GM12878 (cell line): ENCODE results near the gene CAPN9. TPM values are rescaled to one million over a fixed set of nuclear protein-coding genes. Genes with fewer than 3 reads are reported as not detected.

Source experiments
- ATAC-seq: fragments of 200-7000 bp; cut with Tn5 transposase; 3 replicates; pipeline ENCODE4 v1.9.1; 2020; ENCODE audit warnings: mild to moderate bottlenecking, moderate library complexity
- BruUV-seq: library from RNA; stranded (reverse); fragments of 400-500 nt; replicated peaks from 2 replicates; lab custom pipeline; 2021; lab: Mats Ljungman, UMichigan
- CTCF ChIA-PET: fragments of 300-600 bp; sonication (Branson Sonifier 250); formaldehyde crosslinking; extraction: SDS; loops from one replicate; lab custom pipeline; 2021; ENCODE audit warnings: inconsistent platforms; lab: Yijun Ruan, JAX
- POLR2A ChIA-PET: fragments of 350-600 bp; formaldehyde crosslinking; extraction: SDS; loops from one replicate; lab custom pipeline; 2021; ENCODE audit warnings: inconsistent platforms; lab: Charles Lee
- RAD21 ChIA-PET: fragments of 300-600 bp; sonication (Branson Sonifier 250); formaldehyde crosslinking; loops from one replicate; lab custom pipeline; 2023; ENCODE audit warnings: antibody characterized with exemption; ENCODE audit not compliant: unreplicated experiment; lab: Charles Lee
- SMC1A ChIA-PET: fragments of 300-600 bp; sonication (Branson Sonifier 250); formaldehyde crosslinking; loops from one replicate; lab custom pipeline; 2023; ENCODE audit not compliant: unreplicated experiment, uncharacterized antibody; lab: Charles Lee
- DNase-seq: peaks from one replicate; pipeline ENCODE4 v3.0.0-alpha.2; 2011; ENCODE audit warnings: low read depth, low spot score
- FAIRE-seq: peaks from 3 replicates; lab custom pipeline; 2011; peaks lifted over from hg19 to GRCh38; lab: Jason Lieb, UNC
- H2AFZ ChIP-seq: 2 replicates; pipeline ENCODE4 v1.6.0; 2011; ENCODE audit warnings: low read depth, low read length, control low read depth; ENCODE audit not compliant: control insufficient read depth
- H3K27ac ChIP-seq: 2 replicates; pipeline ENCODE4 v1.5.1; 2011; ENCODE audit warnings: control low read depth; ENCODE audit not compliant: control insufficient read depth, insufficient read depth
- H3K27me3 ChIP-seq, 2 experiments: replicated peaks in 1 of 2; 2 replicates each; pipeline versions ENCODE4 v1.6.0 to v1.6.1; 2011; ENCODE audit warnings: low read length in 1 of 2; ENCODE audit not compliant: control insufficient read depth in 2 of 2, insufficient read depth in 2 of 2
- H3K36me3 ChIP-seq, 2 experiments: 2 replicates each; pipeline ENCODE4 v1.5.1; 2011; ENCODE audit warnings: low read length in 1 of 2; ENCODE audit not compliant: control insufficient read depth in 2 of 2, insufficient read depth in 2 of 2
- H3K4me1 ChIP-seq: 2 replicates; pipeline ENCODE4 v1.6.1; 2011; ENCODE audit warnings: mild to moderate bottlenecking, low read length, moderate library complexity, mixed read lengths; ENCODE audit not compliant: control insufficient read depth, insufficient read depth
- H3K4me2 ChIP-seq: 2 replicates; pipeline ENCODE4 v1.6.0; 2011; ENCODE audit warnings: control low read depth; ENCODE audit not compliant: control insufficient read depth, insufficient read depth
- H3K4me3 ChIP-seq: fragments of 200-600 bp; sonication (generic); 2 replicates; pipeline ENCODE4 v1.5.1; 2016
- H3K79me2 ChIP-seq: 2 replicates; pipeline ENCODE4 v1.6.0; 2011; ENCODE audit warnings: low read length; ENCODE audit not compliant: control insufficient read depth, insufficient read depth
- H3K9ac ChIP-seq: 2 replicates; pipeline ENCODE4 v1.8.0; 2011; ENCODE audit warnings: low read length, control low read depth, mixed read lengths; ENCODE audit not compliant: control insufficient read depth, insufficient read depth
- H3K9me3 ChIP-seq: replicated peaks from 3 replicates; pipeline ENCODE4 v1.5.1; 2011; ENCODE audit warnings: mild to moderate bottlenecking, low read length; ENCODE audit not compliant: control insufficient read depth, insufficient read depth
- H4K20me1 ChIP-seq: 2 replicates; pipeline ENCODE4 v1.6.0; 2011; ENCODE audit not compliant: control insufficient read depth, insufficient read depth
- BHLHE40 ChIP-seq, 2 experiments: fragments of 450-650 bp in 1 of 2; IDR thresholded peaks; 2 replicates each; pipeline ENCODE4 v1.6.1; 2011 to 2017; ENCODE audit warnings: low read depth in 2 of 2, borderline replicate concordance in 1 of 2, improper control_type of control experiment in 1 of 2, low read length in 1 of 2, mild to moderate bottlenecking in 1 of 2
- EGR1 ChIP-seq, 2 experiments: IDR thresholded peaks; 1 replicate in 1 of 2; 2 replicates in 1 of 2; pipeline ENCODE4 v1.6.1; 2011 to 2012; ENCODE audit warnings: low read depth in 2 of 2, low read length in 2 of 2, borderline replicate concordance in 1 of 2, mild to moderate bottlenecking in 1 of 2, moderate library complexity in 1 of 2
- EZH2 ChIP-seq: IDR thresholded peaks from 2 replicates; pipeline ENCODE4 v1.6.1; 2012; ENCODE audit warnings: low read depth, mild to moderate bottlenecking, control low read depth, inconsistent platforms, low read length, borderline replicate concordance; ENCODE audit not compliant: control insufficient read depth
- FOS ChIP-seq: IDR thresholded peaks from 3 replicates; pipeline ENCODE4 v1.6.1; 2011; ENCODE audit warnings: borderline replicate concordance; ENCODE audit not compliant: insufficient read length; ENCODE audit errors: extremely low read depth
- FOXK2 ChIP-seq: fragments of 450-650 bp; IDR thresholded peaks from 2 replicates; pipeline ENCODE4 v1.6.1; 2017; ENCODE audit warnings: mild to moderate bottlenecking, moderate library complexity
- NBN ChIP-seq: fragments of 450-650 bp; IDR thresholded peaks from 2 replicates; pipeline ENCODE4 v1.6.1; 2016
- NKRF ChIP-seq: fragments of 450-650 bp; conservative IDR thresholded peaks from 2 replicates; pipeline ENCODE4 v1.6.1; 2017; ENCODE audit warnings: mild to moderate bottlenecking, moderate library complexity
- POLR2AphosphoS2 ChIP-seq: IDR thresholded peaks from 2 replicates; pipeline ENCODE4 v1.6.1; 2011; ENCODE audit warnings: low read depth, mild to moderate bottlenecking, low read length, improper control_type of control experiment, moderate library complexity
- RB1 ChIP-seq: fragments of 450-650 bp; formaldehyde crosslinking; IDR thresholded peaks from 2 replicates; pipeline ENCODE4 v1.6.1; 2017; ENCODE audit warnings: mild to moderate bottlenecking, borderline replicate concordance
- SKIL ChIP-seq: fragments of 450-650 bp; IDR thresholded peaks from 2 replicates; pipeline ENCODE4 v1.6.1; 2017; ENCODE audit warnings: mild to moderate bottlenecking, low read depth, inconsistent platforms; ENCODE audit not compliant: poor library complexity, severe bottlenecking
- SMC3 ChIP-seq: IDR thresholded peaks from 2 replicates; pipeline ENCODE4 v1.6.1; 2011; ENCODE audit warnings: low read length, improper control_type of control experiment, borderline replicate concordance
- TARDBP ChIP-seq: IDR thresholded peaks from 2 replicates; pipeline ENCODE4 v1.6.1; 2016; ENCODE audit warnings: borderline replicate concordance
- ZNF24 ChIP-seq: fragments of 450-650 bp; IDR thresholded peaks from 2 replicates; pipeline ENCODE4 v1.6.1; 2017; ENCODE audit warnings: antibody characterized with exemption, mild to moderate bottlenecking
- ZSCAN29 ChIP-seq: fragments of 450-650 bp; IDR thresholded peaks from 2 replicates; pipeline ENCODE4 v1.6.1; 2017; ENCODE audit warnings: mild to moderate bottlenecking, moderate library complexity
- WGBS: methylation state at CpG from one replicate; pipeline ENCODE4 v1.1.6; 2016; ENCODE audit warnings: low lambda C conversion rate; ENCODE audit not compliant: insufficient replicate concordance, insufficient coverage; ENCODE audit errors: missing lambda C conversion rate; 5-methylcytosine and 5-hydroxymethylcytosine counted together
- in situ Hi-C: fragments of 300-500 bp; cut with MboI; formaldehyde crosslinking; loops from 9 replicates; pipeline ENCODE4 v1.14.3; 2018; ENCODE audit warnings: mixed read lengths
- intact Hi-C: fragments of 100-400 bp; cut with micrococcal nuclease; formaldehyde crosslinking; loops from one replicate; pipeline ENCODE4 v1.14.2; 2022; ENCODE audit not compliant: unreplicated experiment
- polyA plus RNA-seq, 11 experiments: library from polyadenylated mRNA; depleted of rRNA in 4 of 11; unstranded in 6 of 11; stranded (reverse) in 5 of 11; fragments of >200 nt; fragmentation: Nextera tagmentation in 4 of 11; fragmentation: Illumina TruSeq in 1 of 11; extraction: Ambion mirVana in 4 of 11; extraction: Trizol in 1 of 11; gene quantifications; 1 replicate in 1 of 11; 2 replicates in 10 of 11; pipeline versions ENCODE4 v1.2.1 to v1.2.3, GENCODE V29; 2011 to 2016; ENCODE audit warnings: inconsistent platforms in 2 of 11, missing spikeins in 2 of 11, low read depth in 1 of 11
- total RNA-seq, 4 experiments: library from RNA; depleted of rRNA in 3 of 4; stranded (reverse); fragments of >200 nt in 3 of 4; fragmentation: Illumina TruSeq in 1 of 4; extraction: Trizol in 1 of 4; gene quantifications; 2 replicates each; pipeline versions ENCODE4 v1.2.1 to v1.2.3, GENCODE V29; 2013 to 2021

The CAPN9 gene
- total and polyA plus RNA-seq, 10 of the 15 experiments (the other 5 are each of a cell fraction or from before 2014, with no cell fraction given), result not detected

- Histone ChIP-seq H3K36me3 (no peaks in the 10 kb centered on the region), H3K27me3 (no peaks in the 10 kb centered on the region), H3K4me1 (no peaks in the 10 kb centered on the region), H3K4me2 (no peak overlapping the region), H3K79me2 (no peaks in the 10 kb centered on the region), H3K4me3 (no peak overlapping the region), H3K9ac (no peak overlapping the region), H2AFZ (no peak overlapping the region), H3K9me3 (no peaks in the 10 kb centered on the region), H3K27ac (no peak overlapping the region), H4K20me1 (no peaks in the 10 kb centered on the region)
- DNase-seq, result no peak
- 36% methylated on average over 5 of the region's 5 CpGs for WGBS
- TF ChIP-seq FOXK2 (no peak), EGR1 (IDR thresholded peaks at IDR 0.05; ENCODE audit: borderline replicate concordance in 1 of 2, low read depth in 2 of 2, low read length in 2 of 2) (no peak), NKRF (no peak), SMC3 (no peak), POLR2AphosphoS2 (no peak)
- RAD21 ChIA-PET, result no interaction called here
- no peak for FAIRE-seq
- no peak for ATAC-seq
- SMC1A ChIA-PET, result no interaction called here
- in situ Hi-C loops, result no loop called here
- POLR2A ChIA-PET, result no interaction called here
- BruUV-seq, result no TSS peak
- CTCF ChIA-PET, result no interaction called here
- intact Hi-C loops, result no loop called here
Measured at GRCh38 chr1:230744382-230744781, 2.8 kb upstream of the CAPN9 start.

GRCh38 chr1:230745071-230745470 lies 2.1 kb upstream of the CAPN9 start:
- Histone ChIP-seq H3K4me3 (no peak overlapping the region), H3K9ac (no peak overlapping the region), H3K4me1 (no peaks in the 10 kb centered on the region), H2AFZ (no peak overlapping the region), H4K20me1 (no peaks in the 10 kb centered on the region), H3K79me2 (no peaks in the 10 kb centered on the region), H3K9me3 (no peaks in the 10 kb centered on the region), H3K36me3 (no peaks in the 10 kb centered on the region), H3K27me3 (no peaks in the 10 kb centered on the region), H3K4me2 (no peak overlapping the region), H3K27ac (no peak overlapping the region)
- CTCF ChIA-PET, result no interaction called here
- SMC1A ChIA-PET, result no interaction called here
- DNase-seq (no peak), FAIRE-seq (no peak), ATAC-seq (no peak)
- POLR2A ChIA-PET, result no interaction called here
- TF ChIP-seq SKIL, result no peak
- no peak for TF ChIP-seq BHLHE40 (IDR thresholded peaks at IDR 0.05; ENCODE audit: borderline replicate concordance in 1 of 2, low read depth in 2 of 2, low read length in 1 of 2)
- TF ChIP-seq ZSCAN29, result no peak
- TF ChIP-seq NBN, result no peak
- no peak for TF ChIP-seq TARDBP
- no peak for TF ChIP-seq FOS
- TF ChIP-seq EZH2, result no peak
- TF ChIP-seq RB1, result no peak
- no peak for TF ChIP-seq ZNF24
- BruUV-seq, result no TSS peak
- WGBS, result 27% methylated on average over 3 of the region's 3 CpGs
- in situ Hi-C loops (no loop called here), intact Hi-C loops (no loop called here)
- RAD21 ChIA-PET, result no interaction called here
